Retinal pigment epithelial cell (primary cell): ENCODE data around the gene XRCC5.

Experiments
- DNase-seq: peaks from one replicate; pipeline ENCODE4 v3.0.0-alpha.2; 2010; ENCODE audit warnings: low read depth
- H3K4me3 ChIP-seq: 2 replicates; pipeline ENCODE4 v1.5.1; 2011; ENCODE audit warnings: mild to moderate bottlenecking, low read length, control low read depth, moderate library complexity
- CTCF ChIP-seq: conservative IDR thresholded peaks from 2 replicates; pipeline ENCODE4 v1.5.1; 2011; ENCODE audit warnings: low read depth, low read length, control low read depth, inconsistent platforms

XRCC5 gene

GRCh38 chr2:216108967-216109921 is at the start of gene XRCC5:
TSS of gene XRCC5 (plus strand) at chr2:216109348. CDS start at chr2:216109437, 89 bp downstream.
- TF ChIP-seq CTCF: no peak
- peak within 1 kb of the TSS; percentile 72 for H3K4me3 ChIP-seq
- peak; percentile 80 for DNase-seq

GRCh38 chr2:216064014-216064630 is 45.0 kb upstream of the XRCC5 start:
- TF ChIP-seq CTCF: no peak
- no peak for DNase-seq

GRCh38 chr2:216064665-216065064 is 44.5 kb upstream of the XRCC5 start:
- DNase-seq: no peak
- no peak overlapping the region for H3K4me3 ChIP-seq
- TF ChIP-seq CTCF: no peak

More at GRCh38 chr2:216064014-216064630, 45.0 kb upstream of the XRCC5 start:
- H3K4me3 ChIP-seq: no peak overlapping the region

GRCh38 chr2:216066230-216066629 is 42.9 kb upstream of the XRCC5 start:
- TF ChIP-seq CTCF: no peak
- H3K4me3 ChIP-seq: no peak overlapping the region
- DNase-seq: no peak

GRCh38 chr2:216069028-216069427 is 40.1 kb upstream of the XRCC5 start:
- no peak for TF ChIP-seq CTCF
- DNase-seq: no peak
- no peak overlapping the region for H3K4me3 ChIP-seq

GRCh38 chr2:216070195-216070594 is 39.0 kb upstream of the XRCC5 start:
- DNase-seq: no peak
- TF ChIP-seq CTCF: no peak
- no peak overlapping the region for H3K4me3 ChIP-seq
